ENCODE measurements around the gene COL2A1.

GRCh38 chr12:47982311-47982710, 22.0 kb downstream of the COL2A1 start:
- TF ChIP-seq ZNF560 (tag by site-specific recombination; IDR thresholded peaks at IDR 0.05; ENCODE audit: borderline replicate concordance) (no peak), KLF9 (tag by site-specific recombination; IDR thresholded peaks at IDR 0.05; ENCODE audit: low read depth) (no peak)
- TF ChIP-seq, protein P1, sequence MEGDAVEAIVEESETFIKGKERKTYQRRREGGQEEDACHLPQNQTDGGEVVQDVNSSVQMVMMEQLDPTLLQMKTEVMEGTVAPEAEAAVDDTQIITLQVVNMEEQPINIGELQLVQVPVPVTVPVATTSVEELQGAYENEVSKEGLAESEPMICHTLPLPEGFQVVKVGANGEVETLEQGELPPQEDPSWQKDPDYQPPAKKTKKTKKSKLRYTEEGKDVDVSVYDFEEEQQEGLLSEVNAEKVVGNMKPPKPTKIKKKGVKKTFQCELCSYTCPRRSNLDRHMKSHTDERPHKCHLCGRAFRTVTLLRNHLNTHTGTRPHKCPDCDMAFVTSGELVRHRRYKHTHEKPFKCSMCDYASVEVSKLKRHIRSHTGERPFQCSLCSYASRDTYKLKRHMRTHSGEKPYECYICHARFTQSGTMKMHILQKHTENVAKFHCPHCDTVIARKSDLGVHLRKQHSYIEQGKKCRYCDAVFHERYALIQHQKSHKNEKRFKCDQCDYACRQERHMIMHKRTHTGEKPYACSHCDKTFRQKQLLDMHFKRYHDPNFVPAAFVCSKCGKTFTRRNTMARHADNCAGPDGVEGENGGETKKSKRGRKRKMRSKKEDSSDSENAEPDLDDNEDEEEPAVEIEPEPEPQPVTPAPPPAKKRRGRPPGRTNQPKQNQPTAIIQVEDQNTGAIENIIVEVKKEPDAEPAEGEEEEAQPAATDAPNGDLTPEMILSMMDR (tag by site-specific recombination; IDR thresholded peaks at IDR 0.05): no peak

Data from HEK293 (cell line).